GM19395 (cell line): ENCODE measurements around the gene RNF10.
"Not testable (repeated sequence)": the region's sequence is repeated elsewhere in the genome, so short reads cannot be mapped to it uniquely, and the experiment has no call there.

ENCODE experiments used
- ATAC-seq: cut with Tn5 transposase; IDR thresholded peaks from one replicate; pipeline ENCODE4 v1.9.1; 2021; ENCODE audit warnings: mild to moderate bottlenecking, moderate library complexity; ENCODE audit not compliant: unreplicated experiment

RNF10 gene

GRCh38 chr12:120528861-120529525 lies 5.2 kb upstream of the RNF10 start, which contains the start of gene COQ5:
COQ5 (minus strand) TSS chr12:120529158; CDS start chr12:120529141, 17 bp downstream.
- peak; percentile 85 for ATAC-seq

GRCh38 chr12:120529641-120530417 lies 4.3 kb upstream of the RNF10 start:
- ATAC-seq, result no peak

- not testable (repeated sequence) for ATAC-seq
Measured at GRCh38 chr12:120530418-120530761, 3.8 kb upstream of the RNF10 start.

- ATAC-seq, result no peak
Measured at GRCh38 chr12:120532701-120533238, 1.4 kb upstream of the RNF10 start.

GRCh38 chr12:120534703-120535655 lies 823 bp downstream of the RNF10 start:
- ATAC-seq, result peak; percentile 45

- no peak for ATAC-seq
Measured at GRCh38 chr12:120536064-120536791, 2.1 kb downstream of the RNF10 start.

- no peak for ATAC-seq
Measured at GRCh38 chr12:120537856-120538220, 3.7 kb downstream of the RNF10 start.

- ATAC-seq, result no peak
Measured at GRCh38 chr12:120538281-120539156, 4.4 kb downstream of the RNF10 start.

- no peak for ATAC-seq
Measured at GRCh38 chr12:120539303-120539702, 5.1 kb downstream of the RNF10 start.

GRCh38 chr12:120540445-120540844 lies 6.3 kb downstream of the RNF10 start:
- ATAC-seq, result no peak

- ATAC-seq, result no peak
Measured at GRCh38 chr12:120542166-120542565, 8.0 kb downstream of the RNF10 start.

- no peak for ATAC-seq
Measured at GRCh38 chr12:120544691-120545090, 10.5 kb downstream of the RNF10 start.

- no peak for ATAC-seq
Measured at GRCh38 chr12:120546050-120546386, 11.9 kb downstream of the RNF10 start.

GRCh38 chr12:120554678-120555077 lies 20.5 kb downstream of the RNF10 start:
- ATAC-seq, result no peak

- no peak for ATAC-seq
Measured at GRCh38 chr12:120557589-120557988, 23.4 kb downstream of the RNF10 start.

GRCh38 chr12:120562906-120563305 lies 28.8 kb downstream of the RNF10 start:
- ATAC-seq, result no peak

- ATAC-seq, result no peak
Measured at GRCh38 chr12:120563495-120563894, 29.3 kb downstream of the RNF10 start.

- no peak for ATAC-seq
Measured at GRCh38 chr12:120571299-120571698, 37.1 kb downstream of the RNF10 start.

- no peak for ATAC-seq
Measured at GRCh38 chr12:120573560-120573959, 39.4 kb downstream of the RNF10 start.

GRCh38 chr12:120574106-120574505 lies 40.0 kb downstream of the RNF10 start:
- ATAC-seq, result no peak
